GM19455 (cell line): ENCODE measurements around the gene HECTD1.
"Not testable (repeated sequence)": the region's sequence is repeated elsewhere in the genome, so short reads cannot be mapped to it uniquely, and the experiment has no call there.

ENCODE experiments used
- ATAC-seq: cut with Tn5 transposase; IDR thresholded peaks from one replicate; pipeline ENCODE4 v1.9.1; 2021; ENCODE audit not compliant: unreplicated experiment

The HECTD1 gene

GRCh38 chr14:31096255-31096654 lies 111.3 kb downstream of the HECTD1 start:
- no peak for ATAC-seq

- not testable (repeated sequence) for ATAC-seq
Measured at GRCh38 chr14:31095817-31096216, 111.8 kb downstream of the HECTD1 start.

GRCh38 chr14:31093884-31094839 lies 113.4 kb downstream of the HECTD1 start:
- ATAC-seq, result not testable (repeated sequence)

GRCh38 chr14:31092160-31092708 lies 115.4 kb downstream of the HECTD1 start:
- no peak for ATAC-seq

GRCh38 chr14:31090883-31091764 lies 116.5 kb downstream of the HECTD1 start:
- ATAC-seq, result no peak

- ATAC-seq, result not testable (repeated sequence)
Measured at GRCh38 chr14:31086466-31086865, 121.1 kb downstream of the HECTD1 start.

GRCh38 chr14:31085027-31085426 lies 122.6 kb downstream of the HECTD1 start:
- ATAC-seq, result no peak

GRCh38 chr14:31084385-31084784 lies 123.2 kb downstream of the HECTD1 start:
- ATAC-seq, result no peak

GRCh38 chr14:31083781-31084180 lies 123.8 kb downstream of the HECTD1 start:
- no peak for ATAC-seq

- no peak for ATAC-seq
Measured at GRCh38 chr14:31080484-31080883, 127.1 kb downstream of the HECTD1 start.

- no peak for ATAC-seq
Measured at GRCh38 chr14:31080056-31080455, 127.5 kb downstream of the HECTD1 start.

GRCh38 chr14:31078766-31079165 lies 128.8 kb downstream of the HECTD1 start:
- no peak for ATAC-seq

- ATAC-seq, result no peak
Measured at GRCh38 chr14:31075144-31075543, 132.4 kb downstream of the HECTD1 start.

- no peak for ATAC-seq
Measured at GRCh38 chr14:31071151-31071550, 136.4 kb downstream of the HECTD1 start.

- ATAC-seq, result no peak
Measured at GRCh38 chr14:31070431-31070830, 137.2 kb downstream of the HECTD1 start.

GRCh38 chr14:31069343-31069742 lies 138.2 kb downstream of the HECTD1 start:
- ATAC-seq, result no peak

GRCh38 chr14:31068235-31068634 lies 139.4 kb downstream of the HECTD1 start:
- no peak for ATAC-seq

GRCh38 chr14:31062908-31063307 lies 144.7 kb downstream of the HECTD1 start:
- not testable (repeated sequence) for ATAC-seq

- ATAC-seq, result no peak
Measured at GRCh38 chr14:31060253-31060875, 147.2 kb downstream of the HECTD1 start.

- no peak for ATAC-seq
Measured at GRCh38 chr14:31059152-31059924, 148.3 kb downstream of the HECTD1 start.
